Trophoblast cell (in vitro differentiated cells and primary cell): ENCODE results near the gene PIP4P1.

Experiments used
- DNase-seq, 2 donors: peaks; one replicate each; pipeline ENCODE4 v3.0.0-alpha.2; 2016
- H2AFZ ChIP-seq: 2 replicates; pipeline ENCODE4 v1.6.1; 2013; ENCODE audit warnings: low read length, moderate library complexity, mild to moderate bottlenecking; ENCODE audit not compliant: insufficient read depth, poor library complexity
- H2AK5ac ChIP-seq: 2 replicates; pipeline ENCODE4 v1.6.1; 2013; ENCODE audit warnings: mild to moderate bottlenecking, low read length
- H2BK120ac ChIP-seq: 2 replicates; pipeline ENCODE4 v1.6.1; 2013; ENCODE audit warnings: low read length, mild to moderate bottlenecking, moderate library complexity; ENCODE audit not compliant: insufficient read depth, poor library complexity
- H2BK12ac ChIP-seq: 2 replicates; pipeline ENCODE4 v1.6.1; 2013; ENCODE audit warnings: mild to moderate bottlenecking, low read length, moderate library complexity
- H2BK5ac ChIP-seq: 2 replicates; pipeline ENCODE4 v1.6.1; 2013; ENCODE audit warnings: low read length, low read depth, moderate library complexity, mild to moderate bottlenecking; ENCODE audit not compliant: poor library complexity
- H3K14ac ChIP-seq: 2 replicates; pipeline ENCODE4 v1.6.1; 2013; ENCODE audit warnings: mild to moderate bottlenecking, low read length
- H3K18ac ChIP-seq: 2 replicates; pipeline ENCODE4 v1.6.1; 2013; ENCODE audit warnings: mild to moderate bottlenecking, low read length
- H3K23ac ChIP-seq: 2 replicates; pipeline ENCODE4 v1.6.1; 2013; ENCODE audit warnings: low read length
- H3K27ac ChIP-seq: 2 replicates; pipeline ENCODE4 v1.5.1; 2013; ENCODE audit warnings: low read depth, mild to moderate bottlenecking, inconsistent platforms, low read length, moderate library complexity
- H3K27me3 ChIP-seq: 2 replicates; pipeline ENCODE4 v1.6.1; 2013; ENCODE audit warnings: inconsistent platforms, mild to moderate bottlenecking, low read length, moderate library complexity; ENCODE audit not compliant: insufficient read depth
- H3K36me3 ChIP-seq, 2 experiments: 1 replicate in 1 of 2; 2 replicates in 1 of 2; pipeline ENCODE4 v1.6.1; 2013; ENCODE audit warnings: low read length in 2 of 2, mild to moderate bottlenecking in 2 of 2, moderate library complexity in 1 of 2; ENCODE audit not compliant: insufficient read depth in 2 of 2, control insufficient read depth in 1 of 2
- H3K4ac ChIP-seq: 2 replicates; pipeline ENCODE4 v1.6.1; 2013; ENCODE audit warnings: low read depth, mild to moderate bottlenecking, low read length, moderate library complexity
- H3K4me1 ChIP-seq, 2 experiments: 1 replicate in 1 of 2; 2 replicates in 1 of 2; pipeline ENCODE4 v1.6.1; 2013; ENCODE audit warnings: low read length in 2 of 2, mild to moderate bottlenecking in 2 of 2, moderate library complexity in 1 of 2; ENCODE audit not compliant: insufficient read depth in 2 of 2, control insufficient read depth in 1 of 2
- H3K4me2 ChIP-seq: 2 replicates; pipeline ENCODE4 v1.6.1; 2013; ENCODE audit warnings: inconsistent platforms, mild to moderate bottlenecking, low read length, moderate library complexity
- H3K4me3 ChIP-seq: 2 replicates; pipeline ENCODE4 v1.5.1; 2013; ENCODE audit warnings: mild to moderate bottlenecking, low read depth, low read length, inconsistent platforms
- H3K79me1 ChIP-seq: one replicate; pipeline ENCODE4 v1.6.1; 2013; ENCODE audit warnings: low read length
- H3K79me2 ChIP-seq: 2 replicates; pipeline ENCODE4 v1.6.1; 2013; ENCODE audit warnings: low read length, mild to moderate bottlenecking; ENCODE audit not compliant: control insufficient read depth, insufficient read depth, poor library complexity
- H3K9ac ChIP-seq: 2 replicates; pipeline ENCODE4 v1.6.1; 2013; ENCODE audit warnings: mild to moderate bottlenecking, low read length
- H3K9me3 ChIP-seq: 2 replicates; pipeline ENCODE4 v1.6.1; 2013; ENCODE audit warnings: low read depth, mild to moderate bottlenecking, control low read depth, inconsistent platforms, low read length; ENCODE audit not compliant: insufficient read depth
- H4K12ac ChIP-seq: 2 replicates; pipeline ENCODE4 v1.6.1; 2013; ENCODE audit warnings: low read depth, mild to moderate bottlenecking, low read length, moderate library complexity
- H4K8ac ChIP-seq: 2 replicates; pipeline ENCODE4 v1.6.1; 2013; ENCODE audit warnings: low read depth, mild to moderate bottlenecking, low read length, moderate library complexity
- H4K91ac ChIP-seq: one replicate; pipeline ENCODE4 v1.6.1; 2013; ENCODE audit warnings: low read depth, mild to moderate bottlenecking, low read length, moderate library complexity
- WGBS: extraction: QIAGEN DNeasy Blood & Tissue Kit; methylation state at CpG from one replicate; pipeline ENCODE4 v1.1.7; 2013; ENCODE audit warnings: missing lambda C conversion rate; ENCODE audit not compliant: insufficient read length, insufficient coverage; ENCODE audit errors: extremely low coverage; 5-methylcytosine and 5-hydroxymethylcytosine counted together

PIP4P1 gene

DNA sequence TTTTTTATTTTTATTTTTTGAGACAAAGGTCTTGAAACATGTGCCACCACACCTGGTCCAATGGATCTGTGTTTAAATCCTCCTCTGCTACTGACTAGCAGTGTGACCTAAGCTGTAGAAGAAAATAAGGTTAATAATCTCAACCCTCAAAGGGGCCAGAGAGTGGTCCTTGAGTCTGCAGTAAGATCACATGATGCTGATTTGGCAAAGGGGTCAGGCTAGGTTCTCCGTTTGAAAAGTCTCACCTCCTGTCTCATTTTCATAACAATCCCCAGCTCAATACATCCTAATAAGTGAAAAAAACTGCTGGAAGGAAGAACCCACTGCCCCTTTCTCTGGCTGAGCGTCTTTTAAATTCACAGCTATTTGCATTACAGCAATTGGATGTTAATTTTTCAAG lies 40.0 kb downstream of the PIP4P1 start:
- no peak for DNase-seq
- no peaks in the 10 kb centered on the region for H3K4me1 ChIP-seq
- H3K36me3 ChIP-seq, result no peaks in the 10 kb centered on the region
- no peak overlapping the region for H2AK5ac ChIP-seq
- H3K27ac ChIP-seq, result no peak overlapping the region
- H2BK5ac ChIP-seq, result no peak overlapping the region
- H3K79me2 ChIP-seq, result no peaks in the 10 kb centered on the region
- H4K91ac ChIP-seq, result no peak overlapping the region
- H3K27me3 ChIP-seq, result no peaks in the 10 kb centered on the region
- no peak overlapping the region for H3K4me2 ChIP-seq
- no peak overlapping the region for H3K14ac ChIP-seq
- H3K4ac ChIP-seq, result no peak overlapping the region
- H3K79me1 ChIP-seq, result no peaks in the 10 kb centered on the region
- H3K9ac ChIP-seq, result no peak overlapping the region
- H4K12ac ChIP-seq, result no peak overlapping the region
- no CpG with 5 or more reads among the region's 2 CpGs for WGBS
- H2BK120ac ChIP-seq, result no peak overlapping the region
- no peaks in the 10 kb centered on the region for H3K9me3 ChIP-seq
- H2BK12ac ChIP-seq, result no peak overlapping the region
- no peak overlapping the region for H3K4me3 ChIP-seq
- H3K23ac ChIP-seq, result no peak overlapping the region
- H2AFZ ChIP-seq, result no peak overlapping the region
- H4K8ac ChIP-seq, result no peak overlapping the region
- H3K18ac ChIP-seq, result no peak overlapping the region

- H3K79me2 ChIP-seq, result no peaks in the 10 kb centered on the region
- no peaks in the 10 kb centered on the region for H3K27me3 ChIP-seq
- H4K8ac ChIP-seq, result no peak overlapping the region
- no peak overlapping the region for H2BK5ac ChIP-seq
- no peak overlapping the region for H3K23ac ChIP-seq
- no peaks in the 10 kb centered on the region for H3K4me1 ChIP-seq
- H3K14ac ChIP-seq, result no peak overlapping the region
- H2AK5ac ChIP-seq, result no peak overlapping the region
- H3K36me3 ChIP-seq, result no peaks in the 10 kb centered on the region
- DNase-seq, result no peak
- H3K4ac ChIP-seq, result no peak overlapping the region
- no peak overlapping the region for H4K91ac ChIP-seq
- no peaks in the 10 kb centered on the region for H3K9me3 ChIP-seq
- H3K18ac ChIP-seq, result no peak overlapping the region
- no peaks in the 10 kb centered on the region for H3K79me1 ChIP-seq
- no peak overlapping the region for H3K9ac ChIP-seq
- H3K27ac ChIP-seq, result no peak overlapping the region
- no peak overlapping the region for H2AFZ ChIP-seq
- no peak overlapping the region for H3K4me2 ChIP-seq
- H2BK12ac ChIP-seq, result no peak overlapping the region
- H4K12ac ChIP-seq, result no peak overlapping the region
- no peak overlapping the region for H3K4me3 ChIP-seq
- H2BK120ac ChIP-seq, result no peak overlapping the region
- WGBS, result no CpG with 5 or more reads among the region's 1 CpG
These were observed 41.8 kb downstream of the PIP4P1 start for GRCh38 chr14:20419419-20419818.

GRCh38 chr14:20418501-20418909 lies 42.7 kb downstream of the PIP4P1 start:
- H3K4ac ChIP-seq, result no peak overlapping the region
- WGBS, result no CpG with 5 or more reads among the region's 2 CpGs
- no peak overlapping the region for H3K4me3 ChIP-seq
- no peak overlapping the region for H3K9ac ChIP-seq
- no peak overlapping the region for H3K27ac ChIP-seq
- H3K9me3 ChIP-seq, result no peaks in the 10 kb centered on the region
- no peaks in the 10 kb centered on the region for H3K36me3 ChIP-seq
- no peak overlapping the region for H4K8ac ChIP-seq
- no peak overlapping the region for H4K12ac ChIP-seq
- no peak overlapping the region for H3K14ac ChIP-seq
- no peak overlapping the region for H2AFZ ChIP-seq
- no peak overlapping the region for H3K18ac ChIP-seq
- H2BK12ac ChIP-seq, result no peak overlapping the region
- no peak overlapping the region for H2BK5ac ChIP-seq
- no peak overlapping the region for H2BK120ac ChIP-seq
- no peak overlapping the region for H4K91ac ChIP-seq
- DNase-seq, result no peak
- H3K4me2 ChIP-seq, result no peak overlapping the region
- H3K4me1 ChIP-seq, result no peaks in the 10 kb centered on the region
- H3K79me1 ChIP-seq, result no peaks in the 10 kb centered on the region
- H3K79me2 ChIP-seq, result no peaks in the 10 kb centered on the region
- no peaks in the 10 kb centered on the region for H3K27me3 ChIP-seq
- H3K23ac ChIP-seq, result no peak overlapping the region
- H2AK5ac ChIP-seq, result no peak overlapping the region

DNA sequence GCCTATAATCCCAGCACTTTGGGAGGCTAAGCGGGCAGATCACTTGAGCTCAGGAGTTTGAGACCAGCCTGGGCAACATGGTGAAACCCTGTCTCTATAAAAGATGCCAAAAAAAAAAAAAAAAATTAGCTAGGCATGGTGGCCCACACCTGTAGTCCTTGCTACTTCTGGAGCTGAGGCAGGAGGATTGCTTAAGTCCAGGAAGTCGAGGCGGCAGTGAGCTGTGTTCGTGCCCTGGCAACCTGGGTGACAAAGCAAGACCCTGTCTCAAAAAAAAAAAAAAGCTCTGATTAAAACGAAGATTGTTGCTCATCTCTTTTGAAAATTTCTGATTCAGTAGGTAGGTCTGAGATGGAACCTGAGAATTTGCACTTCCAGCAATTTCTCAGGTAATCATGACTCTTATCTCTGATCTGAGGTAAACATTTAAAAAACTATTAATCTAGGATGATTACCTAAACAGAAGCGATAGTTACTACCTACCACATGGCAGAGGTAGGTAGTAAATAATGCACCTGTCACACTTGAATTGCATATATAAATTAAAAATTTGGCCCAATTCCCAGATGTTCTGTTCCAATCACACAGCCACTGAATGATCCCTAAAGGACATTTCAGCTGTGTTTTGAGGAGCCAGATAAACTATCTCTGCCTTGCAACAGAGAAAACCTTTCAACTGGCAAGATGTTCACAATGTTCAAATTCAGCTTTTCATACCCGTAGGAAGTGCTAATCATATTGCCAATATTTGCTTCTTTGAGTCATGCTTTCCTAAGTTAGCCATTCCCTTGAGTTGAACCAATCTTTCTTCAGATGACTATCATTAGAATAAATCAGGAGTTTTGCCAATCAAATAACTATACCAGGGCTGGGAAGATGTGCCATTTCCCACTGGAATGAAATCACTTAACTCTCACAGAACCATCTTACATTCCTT lies 43.7 kb downstream of the PIP4P1 start:
- H2BK5ac ChIP-seq, result no peak overlapping the region
- no peak for DNase-seq
- no peak overlapping the region for H3K9ac ChIP-seq
- H4K12ac ChIP-seq, result no peak overlapping the region
- H2AFZ ChIP-seq, result no peak overlapping the region
- H3K14ac ChIP-seq, result no peak overlapping the region
- H3K23ac ChIP-seq, result no peak overlapping the region
- no peak overlapping the region for H3K4me2 ChIP-seq
- H3K79me1 ChIP-seq, result peaks cover 7% of the 10 kb centered on the region
- H3K79me2 ChIP-seq, result peaks cover 3% of the 10 kb centered on the region
- no peak overlapping the region for H2AK5ac ChIP-seq
- H4K8ac ChIP-seq, result no peak overlapping the region
- H3K9me3 ChIP-seq, result no peaks in the 10 kb centered on the region
- H3K27ac ChIP-seq, result no peak overlapping the region
- no peaks in the 10 kb centered on the region for H3K4me1 ChIP-seq
- H4K91ac ChIP-seq, result no peak overlapping the region
- H2BK120ac ChIP-seq, result no peak overlapping the region
- no CpG with 5 or more reads among the region's 7 CpGs for WGBS
- H3K4ac ChIP-seq, result no peak overlapping the region
- no peak overlapping the region for H2BK12ac ChIP-seq
- H3K36me3 ChIP-seq, result no peaks in the 10 kb centered on the region
- H3K4me3 ChIP-seq, result no peak overlapping the region
- H3K27me3 ChIP-seq, result no peaks in the 10 kb centered on the region
- H3K18ac ChIP-seq, result no peak overlapping the region
